Measurements from ENCODE around the gene RUVBL1.

Gene RUVBL1

GRCh38 chr3:128081226-128081625 is 42.4 kb downstream of the RUVBL1 start:
- no peak for DNase-seq

GRCh38 chr3:128080323-128081080 is 43.1 kb downstream of the RUVBL1 start:
- no peak for DNase-seq

- DNase-seq = no peak
Observed at GRCh38 chr3:128079823-128080222, 43.8 kb downstream of the RUVBL1 start.

GRCh38 chr3:128078875-128079274 is 44.7 kb downstream of the RUVBL1 start:
- DNase-seq = no peak

- DNase-seq = no peak
Observed at GRCh38 chr3:128078322-128078721, 45.3 kb downstream of the RUVBL1 start.

GRCh38 chr3:128077665-128078064 is 45.9 kb downstream of the RUVBL1 start:
- DNase-seq = no peak

GRCh38 chr3:128077202-128077624 is 46.4 kb downstream of the RUVBL1 start:
- DNase-seq = no peak

- DNase-seq = no peak
Observed at GRCh38 chr3:128076483-128077201, 47.0 kb downstream of the RUVBL1 start.

GRCh38 chr3:128075522-128076482 is 47.8 kb downstream of the RUVBL1 start:
- DNase-seq = no peak

- no peak for DNase-seq
Observed at GRCh38 chr3:128074851-128075521, 48.6 kb downstream of the RUVBL1 start.

- DNase-seq = no peak
Observed at GRCh38 chr3:128073807-128074206, 49.8 kb downstream of the RUVBL1 start.

GRCh38 chr3:128073185-128073725 is 50.4 kb downstream of the RUVBL1 start:
- no peak for DNase-seq

GRCh38 chr3:128072454-128073184 is 51.0 kb downstream of the RUVBL1 start:
- DNase-seq = no peak

GRCh38 chr3:128071771-128072453 is 51.7 kb downstream of the RUVBL1 start:
- DNase-seq = no peak

- DNase-seq = no peak
Observed at GRCh38 chr3:128070898-128071591, 52.6 kb downstream of the RUVBL1 start.

- no peak for DNase-seq
Observed at GRCh38 chr3:128069271-128069670, 54.3 kb downstream of the RUVBL1 start.

GRCh38 chr3:128068156-128068620 is 55.4 kb downstream of the RUVBL1 start:
- peak; percentile 45 for DNase-seq

GRCh38 chr3:128067489-128067888 is 56.1 kb downstream of the RUVBL1 start:
- no peak for DNase-seq

- no peak for DNase-seq
Observed at GRCh38 chr3:128066676-128067075, 56.9 kb downstream of the RUVBL1 start.

GRCh38 chr3:128066114-128066513 is 57.5 kb downstream of the RUVBL1 start:
- no peak for DNase-seq

All from DMS 273 treated with DMSO at 0.1 percent for 48 hours (cell line).